HCT116 (cell line): ENCODE results near the gene LCT. TPM values are rescaled to one million over a fixed set of nuclear protein-coding genes. Genes with fewer than 3 reads are reported as not detected.

Source experiments
- ATAC-seq: fragments of 200-7000 bp; cut with Tn5 transposase; 2 replicates; pipeline ENCODE4 v1.9.1; 2020; ENCODE audit warnings: mild to moderate bottlenecking, moderate library complexity
- BruUV-seq: library from RNA; stranded (reverse); fragments of 400-500 nt; replicated peaks from 2 replicates; lab custom pipeline; 2021; lab: Mats Ljungman, UMichigan
- CTCF ChIA-PET: fragments of 300-600 bp; sonication (Branson Sonifier 250); formaldehyde crosslinking; loops from one replicate; lab custom pipeline; 2021; ENCODE audit warnings: antibody characterized with exemption; lab: Charles Lee
- POLR2A ChIA-PET: fragments of 300-600, 350-600 bp; sonication (Branson Sonifier 250); formaldehyde crosslinking; loops from one replicate; lab custom pipeline; 2021; ENCODE audit warnings: antibody characterized with exemption; lab: Charles Lee
- RAD21 ChIA-PET, 2 experiments: fragments of 300-600 bp; sonication (Branson Sonifier 250); formaldehyde crosslinking; loops; one replicate each; lab custom pipeline; 2023; ENCODE audit warnings: low total read pairs in 2 of 2; ENCODE audit not compliant: uncharacterized antibody in 2 of 2, unreplicated experiment in 2 of 2, low non-redundant PET in 1 of 2; lab: Charles Lee
- DNase-seq: peaks from one replicate; pipeline ENCODE4 v3.0.0-alpha.2; 2010; ENCODE audit warnings: low read depth, low spot score
- H2AFZ ChIP-seq: fragments of 200-600 bp; shearing (Covaris generic), sonication (generic); 2 replicates; pipeline ENCODE4 v1.6.1; 2017; ENCODE audit warnings: low read depth, mixed run types, mixed read lengths, antibody characterized with exemption, low read length; ENCODE audit not compliant: poor library complexity, severe bottlenecking
- H3K27ac ChIP-seq: 2 replicates; pipeline ENCODE4 v1.5.1; 2012; ENCODE audit warnings: low read depth, low read length
- H3K27me3 ChIP-seq: fragments of 200-600 bp; sonication (generic); 2 replicates; pipeline ENCODE4 v1.6.1; 2016; ENCODE audit warnings: mixed run types, low read length, mixed read lengths; ENCODE audit not compliant: insufficient read depth
- H3K36me3 ChIP-seq, 2 experiments: fragments of 200-500 bp in 1 of 2; fragments of 200-600 bp in 1 of 2; sonication (Bioruptor generic) in 1 of 2; sonication (generic) in 1 of 2; 2 replicates each; pipeline versions ENCODE4 v1.5.1 to v1.6.1; 2014 to 2016; ENCODE audit warnings: low read length in 2 of 2, inconsistent platforms in 1 of 2, mixed read lengths in 1 of 2, mixed run types in 1 of 2; ENCODE audit not compliant: insufficient read depth in 2 of 2, control insufficient read depth in 1 of 2
- H3K4me1 ChIP-seq, 2 experiments: fragments of 200-600 bp in 1 of 2; sonication (generic) in 1 of 2; 2 replicates each; pipeline versions ENCODE4 v1.5.1 to v1.6.1; 2012 to 2017; ENCODE audit warnings: low read length in 2 of 2, inconsistent platforms in 1 of 2, mild to moderate bottlenecking in 1 of 2, mixed read lengths in 1 of 2, mixed run types in 1 of 2, moderate library complexity in 1 of 2; ENCODE audit not compliant: insufficient read depth in 2 of 2, control insufficient read depth in 1 of 2
- H3K4me2 ChIP-seq: fragments of 200-600 bp; sonication (generic); 2 replicates; pipeline ENCODE4 v1.6.1; 2017; ENCODE audit warnings: mixed run types, low read length, mixed read lengths
- H3K4me3 ChIP-seq, 2 experiments: fragments of 200-600 bp in 1 of 2; sonication (generic) in 1 of 2; replicated peaks in 1 of 2; 2 replicates each; pipeline ENCODE4 v1.5.1; 2011 to 2016; ENCODE audit warnings: low read length in 2 of 2, control low read depth in 1 of 2, low read depth in 1 of 2, mild to moderate bottlenecking in 1 of 2, mixed read lengths in 1 of 2, mixed run types in 1 of 2
- H3K79me2 ChIP-seq: fragments of 200-600 bp; sonication (generic); 2 replicates; pipeline ENCODE4 v1.6.1; 2017; ENCODE audit warnings: mild to moderate bottlenecking, mixed run types, low read length, moderate library complexity, mixed read lengths; ENCODE audit not compliant: insufficient read depth
- H3K9ac ChIP-seq: fragments of 200-600 bp; sonication (generic); 2 replicates; pipeline ENCODE4 v1.6.1; 2016; ENCODE audit warnings: low read length, mixed read lengths
- H3K9me2 ChIP-seq: fragments of 200-600 bp; sonication (generic), shearing (Covaris generic); 2 replicates; pipeline ENCODE4 v1.6.1; 2017; ENCODE audit warnings: mixed run types, mild to moderate bottlenecking, moderate library complexity; ENCODE audit not compliant: insufficient read depth
- H3K9me3 ChIP-seq, 2 experiments: fragments of 200-500 bp in 1 of 2; fragments of 200-600 bp in 1 of 2; sonication (Bioruptor generic) in 1 of 2; sonication (generic) in 1 of 2; 2 replicates each; pipeline ENCODE4 v1.6.1; 2014 to 2017; ENCODE audit warnings: low read length in 2 of 2, mixed read lengths in 2 of 2, inconsistent platforms in 1 of 2, low read depth in 1 of 2, mild to moderate bottlenecking in 1 of 2, mixed run types in 1 of 2, moderate library complexity in 1 of 2; ENCODE audit not compliant: control insufficient read depth in 1 of 2, insufficient read depth in 1 of 2
- H4K20me1 ChIP-seq: fragments of 200-600 bp; sonication (generic), shearing (Covaris generic); 2 replicates; pipeline ENCODE4 v1.6.1; 2017; ENCODE audit warnings: mixed run types, mild to moderate bottlenecking, moderate library complexity; ENCODE audit not compliant: insufficient read depth
- CBX3 ChIP-seq: IDR thresholded peaks from 2 replicates; pipeline ENCODE4 v1.6.1; 2012; ENCODE audit warnings: low read depth
- CTCF ChIP-seq, 3 experiments: fragments of 200-600 bp in 1 of 3; sonication (generic) in 1 of 3; IDR thresholded peaks in 2 of 3; conservative IDR thresholded peaks in 1 of 3; 2 replicates each; pipeline ENCODE4 v1.5.1; 2012 to 2017; ENCODE audit warnings: low read depth in 2 of 3, low read length in 2 of 3, antibody characterized with exemption in 1 of 3, borderline replicate concordance in 1 of 3, control low read depth in 1 of 3, mild to moderate bottlenecking in 1 of 3, mixed read lengths in 1 of 3, mixed run types in 1 of 3, moderate library complexity in 1 of 3; ENCODE audit not compliant: insufficient read depth in 1 of 3
- EZH2 ChIP-seq: fragments of 200-600 bp; sonication (generic); IDR thresholded peaks from 2 replicates; pipeline ENCODE4 v1.6.1; 2017; ENCODE audit warnings: antibody characterized with exemption, mixed run types
- JUND ChIP-seq: IDR thresholded peaks from 2 replicates; pipeline ENCODE4 v1.6.1; 2012
- MAX ChIP-seq: IDR thresholded peaks from 2 replicates; pipeline ENCODE4 v1.6.1; 2012
- POLR2AphosphoS5 ChIP-seq: IDR thresholded peaks from 2 replicates; pipeline ENCODE4 v1.6.1; 2011; ENCODE audit warnings: mild to moderate bottlenecking, low read depth, low read length, moderate library complexity
- SIN3A ChIP-seq: IDR thresholded peaks from 2 replicates; pipeline ENCODE4 v1.6.1; 2012; ENCODE audit warnings: low read depth
- TCF7L2 ChIP-seq: IDR thresholded peaks from 2 replicates; pipeline ENCODE4 v1.7.0; 2011; ENCODE audit warnings: borderline replicate concordance, inconsistent platforms; ENCODE audit not compliant: insufficient read depth, insufficient read length; ENCODE audit errors: extremely low read depth
- YY1 ChIP-seq: IDR thresholded peaks from 2 replicates; pipeline ENCODE4 v1.6.1; 2011; ENCODE audit warnings: low read length, low read depth, moderate library complexity, mild to moderate bottlenecking; ENCODE audit not compliant: insufficient replicate concordance; ENCODE audit errors: extremely low read depth
- ZFX ChIP-seq: fragments of 450-650 bp; IDR thresholded peaks from 2 replicates; pipeline ENCODE4 v1.6.1; 2017
- ZNF274 ChIP-seq: fragments of 200-500 bp; sonication (Bioruptor generic); IDR thresholded peaks from 2 replicates; pipeline ENCODE4 v1.6.1; 2014; ENCODE audit warnings: mild to moderate bottlenecking, low read depth, low read length, inconsistent platforms
- intact Hi-C: fragments of 100-400 bp; cut with micrococcal nuclease; formaldehyde crosslinking; loops from 2 replicates; pipeline ENCODE4 v1.10.0; 2022
- total RNA-seq: library from RNA; stranded (reverse); gene quantifications from one replicate; pipeline ENCODE4 v1.2.1, GENCODE V29; 2021; ENCODE audit not compliant: unreplicated experiment
- TF ChIP-seq, protein P1 (sequence below): IDR thresholded peaks from 2 replicates; pipeline ENCODE4 v1.6.1; 2011; ENCODE audit warnings: mild to moderate bottlenecking, low read length, moderate library complexity; ENCODE audit not compliant: insufficient replicate concordance; ENCODE audit errors: extremely low read depth

The LCT gene
- total RNA-seq, 1 experiment from 2014 or later: 0.12 TPM

GRCh38 chr2:135863233-135863632 is 26.2 kb upstream of the LCT start:
- no TSS peak for BruUV-seq
- peaks cover 51 to 58% of the 10 kb centered on the region in 2 experiments for H3K36me3 ChIP-seq

GRCh38 chr2:135862718-135863117 is 25.7 kb upstream of the LCT start:
- DNase-seq: no peak
- no peaks in the 10 kb centered on the region for H3K4me1 ChIP-seq
- H3K4me3 ChIP-seq: no peak overlapping the region
- H3K9me3 ChIP-seq: no peaks in the 10 kb centered on the region
- H3K27ac ChIP-seq: no peak overlapping the region
- H3K79me2 ChIP-seq: peaks cover 25% of the 10 kb centered on the region
- H3K9ac ChIP-seq: no peak overlapping the region
- no TSS peak for BruUV-seq
- no peak overlapping the region for H3K4me2 ChIP-seq
- H3K36me3 ChIP-seq: peaks cover 50 to 57% of the 10 kb centered on the region in 2 experiments
- ChIA-PET POLR2A (no interaction called here), CTCF (no interaction called here), RAD21 (no interaction called here)
- no peak for ATAC-seq
- H3K27me3 ChIP-seq: no peaks in the 10 kb centered on the region
- H2AFZ ChIP-seq: no peak overlapping the region
- H3K9me2 ChIP-seq: no peaks in the 10 kb centered on the region
- no peaks in the 10 kb centered on the region; the same call in 1 of the 2 replicates for H4K20me1 ChIP-seq
- intact Hi-C loops: no loop called here
- no peak for TF ChIP-seq ZFX
- TF ChIP-seq, protein P1, sequence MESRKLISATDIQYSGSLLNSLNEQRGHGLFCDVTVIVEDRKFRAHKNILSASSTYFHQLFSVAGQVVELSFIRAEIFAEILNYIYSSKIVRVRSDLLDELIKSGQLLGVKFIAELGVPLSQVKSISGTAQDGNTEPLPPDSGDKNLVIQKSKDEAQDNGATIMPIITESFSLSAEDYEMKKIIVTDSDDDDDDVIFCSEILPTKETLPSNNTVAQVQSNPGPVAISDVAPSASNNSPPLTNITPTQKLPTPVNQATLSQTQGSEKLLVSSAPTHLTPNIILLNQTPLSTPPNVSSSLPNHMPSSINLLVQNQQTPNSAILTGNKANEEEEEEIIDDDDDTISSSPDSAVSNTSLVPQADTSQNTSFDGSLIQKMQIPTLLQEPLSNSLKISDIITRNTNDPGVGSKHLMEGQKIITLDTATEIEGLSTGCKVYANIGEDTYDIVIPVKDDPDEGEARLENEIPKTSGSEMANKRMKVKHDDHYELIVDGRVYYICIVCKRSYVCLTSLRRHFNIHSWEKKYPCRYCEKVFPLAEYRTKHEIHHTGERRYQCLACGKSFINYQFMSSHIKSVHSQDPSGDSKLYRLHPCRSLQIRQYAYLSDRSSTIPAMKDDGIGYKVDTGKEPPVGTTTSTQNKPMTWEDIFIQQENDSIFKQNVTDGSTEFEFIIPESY: no peak
- no peak for TF ChIP-seq CTCF (IDR thresholded peaks at IDR 0.05 in 2 of 3, conservative IDR thresholded peaks at IDR 0.05 in 1 of 3; ENCODE audit: borderline replicate concordance in 1 of 3, insufficient read depth in 1 of 3, low read depth in 2 of 3, low read length in 2 of 3)
- no peak for TF ChIP-seq SIN3A
- no peak for TF ChIP-seq ZNF274
- no peak for TF ChIP-seq EZH2
- no peak for TF ChIP-seq CBX3
- no peak for TF ChIP-seq MAX
- no peak for TF ChIP-seq TCF7L2
- no peak for TF ChIP-seq YY1
- TF ChIP-seq JUND: no peak

More at GRCh38 chr2:135863233-135863632, 26.2 kb upstream of the LCT start:
- ChIA-PET RAD21 (no interaction called here), POLR2A (no interaction called here), CTCF (no interaction called here)
- Histone ChIP-seq H3K27me3 (no peaks in the 10 kb centered on the region), H3K79me2 (peaks cover 25% of the 10 kb centered on the region), H3K9me3 (no peaks in the 10 kb centered on the region), H3K9ac (no peak overlapping the region), H3K27ac (no peak overlapping the region), H3K4me2 (no peak overlapping the region), H3K4me3 (no peak overlapping the region), H3K9me2 (no peaks in the 10 kb centered on the region), H3K4me1 (no peaks in the 10 kb centered on the region), H2AFZ (no peak overlapping the region)
- intact Hi-C loops: no loop called here
- no peak for DNase-seq
- no peak for ATAC-seq
- no peak for TF ChIP-seq POLR2AphosphoS5
- no peak for TF ChIP-seq SIN3A
- TF ChIP-seq, all 23 proteins: peak for 0
- H4K20me1 ChIP-seq: no peaks in the 10 kb centered on the region; the same call in 1 of the 2 replicates
